ENCODE measurements around the gene THEM5.
"Not testable (repeated sequence)": the region's sequence is repeated elsewhere in the genome, so short reads cannot be mapped to it uniquely, and the experiment has no call there.

The THEM5 gene

DNA sequence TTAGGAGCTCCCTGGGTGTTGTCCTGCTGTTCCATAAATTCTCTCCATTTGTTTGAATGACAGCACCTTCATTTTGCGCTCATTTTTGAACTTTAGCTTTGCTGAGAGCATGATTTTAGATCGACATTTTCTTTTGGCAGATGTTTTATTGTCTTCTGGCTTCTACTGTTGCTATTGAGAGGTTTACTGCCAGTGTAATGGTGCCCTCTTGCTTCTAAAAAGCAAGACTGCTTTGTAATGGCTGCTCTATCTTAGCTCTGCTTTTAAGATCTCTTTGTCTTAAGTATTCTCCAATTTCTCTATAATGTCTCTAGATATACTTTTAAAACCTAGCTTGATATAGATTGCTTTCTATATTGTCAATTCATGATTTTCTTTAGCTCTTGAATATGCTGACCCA is 28.0 kb upstream of the THEM5 start:
- peak; percentile 25 for FAIRE-seq
- TF ChIP-seq CTCF (IDR thresholded peaks at IDR 0.05; ENCODE audit: insufficient read depth, missing control alignments), result peak; percentile 31
- DNase-seq (ENCODE audit: insufficient read length, low spot score), result no peak

DNA sequence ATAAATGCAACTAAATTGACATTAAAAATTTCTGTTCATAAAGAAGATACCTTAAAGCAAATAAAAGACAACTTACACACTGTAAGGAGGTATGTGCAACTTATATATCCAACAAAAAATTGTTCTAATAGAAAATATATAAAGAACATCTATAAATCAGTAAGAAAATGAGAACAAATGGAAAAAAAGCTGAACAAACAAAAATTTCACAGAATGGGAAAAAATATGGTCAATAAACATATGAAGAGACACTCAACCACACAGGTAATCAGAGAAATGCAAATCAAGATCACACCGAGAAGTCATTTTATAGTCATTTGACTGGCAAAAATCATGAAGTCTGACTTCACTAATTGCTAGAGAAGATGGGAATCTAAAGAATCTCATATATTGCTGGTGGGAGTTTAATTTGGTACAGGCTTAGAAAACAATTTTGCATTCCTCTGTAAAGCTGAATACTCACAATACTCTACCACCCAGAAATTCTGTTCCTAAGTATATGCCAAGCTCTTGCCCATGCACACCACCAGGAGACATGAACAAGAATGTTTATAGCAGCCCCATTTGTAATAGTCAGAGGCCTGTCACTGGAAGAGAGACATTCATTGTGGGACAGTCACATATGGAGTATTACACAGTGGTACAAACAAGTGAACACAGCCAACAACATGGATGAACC is 22.0 kb upstream of the THEM5 start:
- DNase-seq (ENCODE audit: insufficient read length, low spot score) (no peak), FAIRE-seq (no peak)
- no peak for TF ChIP-seq CTCF (IDR thresholded peaks at IDR 0.05; ENCODE audit: insufficient read depth, missing control alignments)

- FAIRE-seq; DNase-seq (ENCODE audit: insufficient read length, low spot score): not testable (repeated sequence)
These were observed 19.3 kb upstream of the THEM5 start for GRCh38 chr1:151872776-151873175.

DNA sequence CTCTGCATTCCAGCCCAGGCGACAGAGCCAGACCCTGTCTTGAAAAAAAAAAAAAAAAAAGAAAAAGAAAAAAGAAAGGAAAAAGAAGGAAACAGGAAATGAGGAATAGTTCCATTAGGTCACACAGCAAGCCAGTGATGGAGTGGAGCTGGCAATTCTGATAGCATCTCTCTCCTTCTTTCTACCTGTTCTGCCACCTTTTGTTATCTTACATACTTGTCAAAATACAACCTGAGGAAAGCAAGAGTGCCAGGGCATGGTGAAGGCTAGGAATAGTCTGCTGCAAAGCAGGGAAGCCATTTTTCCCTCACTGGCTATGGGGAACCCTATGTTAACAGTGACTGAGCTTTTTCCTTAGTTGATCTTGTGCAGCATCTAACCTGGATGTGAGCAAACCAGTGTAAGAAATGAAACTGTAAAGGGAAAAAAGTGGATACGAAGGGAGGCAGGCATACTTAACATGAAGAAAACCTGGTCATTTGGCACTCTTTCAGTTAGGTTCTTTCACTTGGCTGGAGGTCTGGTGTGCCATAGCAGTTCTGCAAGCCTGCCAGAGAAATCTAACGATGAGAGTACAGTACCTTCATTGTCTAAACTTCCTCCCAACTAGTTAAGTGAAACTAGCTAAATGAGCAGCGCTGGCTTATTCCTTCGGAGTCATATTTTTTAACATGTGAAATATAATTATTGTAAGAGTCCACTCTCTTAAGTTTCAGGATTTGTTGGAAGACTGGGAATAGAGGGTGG is 17.9 kb upstream of the THEM5 start:
- FAIRE-seq (no peak), DNase-seq (ENCODE audit: insufficient read length, low spot score) (no peak)
- no peak for TF ChIP-seq CTCF (IDR thresholded peaks at IDR 0.05; ENCODE audit: insufficient read depth, missing control alignments)

DNA sequence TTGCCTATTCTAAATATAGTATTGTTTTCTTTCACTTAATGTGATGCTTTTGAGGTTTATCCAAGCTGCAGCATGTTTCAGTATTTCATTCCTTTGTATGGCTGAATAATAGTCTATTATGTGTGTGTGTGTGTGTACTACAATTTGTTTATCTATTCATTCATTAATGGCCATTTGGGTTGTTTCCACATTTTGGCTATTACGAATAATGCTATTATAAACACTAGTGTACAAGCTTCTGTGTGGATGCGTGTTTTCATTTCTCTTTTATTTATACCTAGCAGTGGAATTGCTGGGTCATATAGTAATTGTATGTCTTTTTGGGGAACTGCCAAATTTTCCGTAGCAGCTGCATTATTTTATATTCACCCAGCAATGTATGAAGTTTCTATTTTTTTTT is 15.0 kb upstream of the THEM5 start:
- TF ChIP-seq CTCF (IDR thresholded peaks at IDR 0.05; ENCODE audit: insufficient read depth, missing control alignments), result no peak
- FAIRE-seq, result no peak

DNA sequence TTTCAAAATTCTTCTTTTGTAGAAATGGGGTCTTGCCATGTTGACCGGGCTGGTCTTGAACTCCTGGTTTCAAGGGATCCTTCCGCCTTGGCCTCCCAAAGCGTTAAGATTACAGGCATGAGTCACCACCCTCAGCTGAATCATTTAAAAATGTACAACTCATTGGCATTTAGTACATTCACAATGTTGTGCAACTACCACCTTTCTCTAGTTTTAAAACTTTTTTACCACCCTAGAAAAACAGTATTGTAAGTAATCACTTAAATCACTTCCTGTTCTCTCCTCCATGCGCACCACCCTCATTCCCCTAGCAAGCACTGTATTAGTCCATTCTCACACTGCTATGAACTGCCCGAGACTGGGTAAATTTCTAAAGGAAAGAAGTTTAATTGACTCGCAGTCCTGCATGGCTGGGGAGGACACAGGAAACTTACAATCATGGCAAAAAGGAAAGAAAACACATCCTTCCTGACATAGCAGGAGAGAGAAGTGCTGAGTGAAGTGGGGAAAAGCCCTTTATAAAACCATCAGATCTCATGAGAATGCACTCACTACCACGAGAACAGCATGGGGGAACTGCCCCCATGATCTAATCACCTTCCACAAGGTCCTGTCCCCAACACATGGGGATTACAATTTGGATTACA is 14.4 kb upstream of the THEM5 start:
- no peak for TF ChIP-seq CTCF (IDR thresholded peaks at IDR 0.05; ENCODE audit: insufficient read depth, missing control alignments)
- FAIRE-seq, result no peak
- no peak for DNase-seq (ENCODE audit: insufficient read length, low spot score)

More for the DNA sequence above, 15.0 kb upstream of the THEM5 start:
- DNase-seq (ENCODE audit: insufficient read length, low spot score), result no peak

GRCh38 chr1:151867321-151867720 is 13.8 kb upstream of the THEM5 start:
- DNase-seq (ENCODE audit: insufficient read length, low spot score) (no peak), FAIRE-seq (no peak)
- no peak for TF ChIP-seq CTCF (IDR thresholded peaks at IDR 0.05; ENCODE audit: insufficient read depth, missing control alignments)
